22Rv1 (cell line): Measurements from ENCODE around the gene AAK1.

Experiments
- ZFX ChIP-seq: fragments of 450-650 bp; IDR thresholded peaks from 2 replicates; pipeline ENCODE4 v1.6.1; 2017; ENCODE audit warnings: antibody characterized with exemption, borderline replicate concordance
- TF ChIP-seq, protein P1 (sequence below): fragments of 450-650 bp; IDR thresholded peaks from 2 replicates; pipeline ENCODE4 v1.5.1; 2017; ENCODE audit warnings: mild to moderate bottlenecking

DNA sequence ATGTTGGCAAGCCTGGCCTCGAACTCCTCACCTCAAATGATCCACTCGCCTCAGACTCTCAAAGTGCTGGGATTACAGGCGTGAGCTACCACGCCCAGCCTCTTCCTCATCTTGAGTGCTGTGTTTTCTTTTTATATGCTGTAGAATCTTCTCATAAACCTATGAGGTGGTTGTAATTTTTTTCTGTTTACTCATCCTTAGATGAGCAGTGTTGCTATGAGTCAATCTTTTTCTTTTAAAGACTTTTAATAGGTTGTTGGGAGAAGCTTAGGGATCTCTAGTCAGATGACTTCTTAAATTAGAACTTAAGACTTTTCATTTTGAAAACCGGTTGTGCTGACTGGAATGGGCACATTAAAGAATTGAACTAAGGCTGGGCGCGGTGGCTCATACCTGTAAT is 8.7 kb upstream of the AAK1 start:
- TF ChIP-seq, protein P1, sequence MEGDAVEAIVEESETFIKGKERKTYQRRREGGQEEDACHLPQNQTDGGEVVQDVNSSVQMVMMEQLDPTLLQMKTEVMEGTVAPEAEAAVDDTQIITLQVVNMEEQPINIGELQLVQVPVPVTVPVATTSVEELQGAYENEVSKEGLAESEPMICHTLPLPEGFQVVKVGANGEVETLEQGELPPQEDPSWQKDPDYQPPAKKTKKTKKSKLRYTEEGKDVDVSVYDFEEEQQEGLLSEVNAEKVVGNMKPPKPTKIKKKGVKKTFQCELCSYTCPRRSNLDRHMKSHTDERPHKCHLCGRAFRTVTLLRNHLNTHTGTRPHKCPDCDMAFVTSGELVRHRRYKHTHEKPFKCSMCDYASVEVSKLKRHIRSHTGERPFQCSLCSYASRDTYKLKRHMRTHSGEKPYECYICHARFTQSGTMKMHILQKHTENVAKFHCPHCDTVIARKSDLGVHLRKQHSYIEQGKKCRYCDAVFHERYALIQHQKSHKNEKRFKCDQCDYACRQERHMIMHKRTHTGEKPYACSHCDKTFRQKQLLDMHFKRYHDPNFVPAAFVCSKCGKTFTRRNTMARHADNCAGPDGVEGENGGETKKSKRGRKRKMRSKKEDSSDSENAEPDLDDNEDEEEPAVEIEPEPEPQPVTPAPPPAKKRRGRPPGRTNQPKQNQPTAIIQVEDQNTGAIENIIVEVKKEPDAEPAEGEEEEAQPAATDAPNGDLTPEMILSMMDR: no peak
- no peak for TF ChIP-seq ZFX
